Globus pallidus (tissue), 1 donor: ENCODE measurements around the gene LRRK1.

Source experiments
- DNase-seq: peaks from one replicate; pipeline ENCODE4 v3.0.0-alpha.2; 2015; ENCODE audit warnings: low spot score

Gene LRRK1

DNA sequence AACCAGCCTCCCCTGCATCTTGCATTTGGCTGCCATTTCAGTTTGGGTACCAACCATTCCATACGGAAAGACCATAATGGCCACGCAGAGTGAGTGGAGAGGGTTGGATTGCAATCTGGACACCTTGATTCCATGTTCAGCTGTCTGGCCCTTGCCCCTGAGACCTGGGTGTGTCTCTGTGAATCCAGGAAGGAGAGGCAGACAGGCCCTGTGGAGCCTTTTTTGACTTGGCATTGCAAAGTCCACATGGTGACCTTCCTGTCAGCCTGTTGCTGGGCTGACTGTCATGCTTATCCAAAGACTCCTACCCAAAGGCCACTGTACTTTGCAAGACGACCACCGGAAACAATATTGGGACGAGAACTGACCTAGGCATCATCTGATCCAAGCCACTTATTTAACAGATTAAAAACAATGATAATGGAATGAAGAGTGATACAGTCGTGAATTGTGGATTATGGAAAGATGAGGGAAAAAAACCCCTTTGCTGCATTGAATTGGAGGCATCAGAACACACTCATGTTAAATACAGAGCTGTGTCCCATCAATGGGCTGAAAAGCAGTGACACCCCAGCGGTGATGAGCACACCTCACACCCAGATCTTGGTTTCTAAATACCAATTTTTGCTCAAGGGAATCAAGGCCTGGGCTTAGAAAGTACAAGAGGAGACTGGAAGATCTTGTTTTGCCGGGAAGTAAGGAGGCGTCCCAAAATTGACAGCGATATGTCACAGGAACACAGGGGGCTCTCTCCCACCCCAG is 86.0 kb downstream of the LRRK1 start:
- DNase-seq = no peak

- peak; percentile 65 for DNase-seq
Measured at GRCh38 chr15:101006931-101007691, 88.0 kb downstream of the LRRK1 start.

GRCh38 chr15:101008158-101009139 is 89.3 kb downstream of the LRRK1 start:
- DNase-seq = peak; percentile 40

GRCh38 chr15:101009176-101009575 is 90.0 kb downstream of the LRRK1 start:
- DNase-seq = no peak

- no peak for DNase-seq
Measured at GRCh38 chr15:101010781-101011180, 91.6 kb downstream of the LRRK1 start.

DNA sequence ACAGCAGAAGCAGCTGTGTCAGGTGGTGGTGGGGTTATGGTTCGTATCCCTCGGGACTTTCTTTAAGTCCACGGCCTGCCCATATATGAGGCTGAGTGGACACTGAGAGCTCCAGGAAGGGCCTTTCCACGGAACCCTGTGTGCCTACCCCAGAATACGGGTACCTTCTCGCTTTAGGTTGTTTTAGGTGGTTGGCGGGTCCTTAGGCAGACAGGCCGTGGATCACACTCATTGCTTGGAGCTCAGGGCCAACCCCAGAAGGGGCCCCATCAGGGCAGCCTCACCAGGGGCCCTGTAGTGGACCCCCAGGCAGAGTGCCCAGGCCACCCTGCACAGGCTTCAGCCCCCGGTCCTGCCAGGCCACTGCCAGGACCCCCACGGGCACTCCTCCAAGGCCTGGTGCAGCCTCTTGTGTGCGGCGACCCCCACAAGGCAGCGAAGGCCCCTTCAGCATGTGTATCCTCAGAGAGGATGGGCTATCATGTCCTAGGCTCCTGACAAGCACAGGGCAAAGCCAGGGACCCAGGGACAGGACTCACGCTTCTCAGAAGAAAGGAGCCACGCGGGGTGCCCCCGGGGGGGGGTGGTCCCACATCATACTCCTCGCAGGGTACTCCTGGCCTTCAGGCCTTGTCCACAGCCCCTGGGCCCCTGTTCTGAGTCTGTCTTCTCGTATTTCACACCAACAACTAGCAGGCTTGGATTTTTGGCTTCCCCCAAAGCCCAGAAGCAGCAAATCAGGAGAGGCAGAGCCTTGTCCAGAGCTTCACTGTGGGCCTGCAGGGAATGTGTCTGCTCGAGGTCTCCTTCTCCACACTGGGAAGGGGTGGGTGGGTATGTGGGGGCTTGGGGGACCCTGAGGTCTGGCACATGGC is 93.4 kb downstream of the LRRK1 start:
- no peak for DNase-seq

DNA sequence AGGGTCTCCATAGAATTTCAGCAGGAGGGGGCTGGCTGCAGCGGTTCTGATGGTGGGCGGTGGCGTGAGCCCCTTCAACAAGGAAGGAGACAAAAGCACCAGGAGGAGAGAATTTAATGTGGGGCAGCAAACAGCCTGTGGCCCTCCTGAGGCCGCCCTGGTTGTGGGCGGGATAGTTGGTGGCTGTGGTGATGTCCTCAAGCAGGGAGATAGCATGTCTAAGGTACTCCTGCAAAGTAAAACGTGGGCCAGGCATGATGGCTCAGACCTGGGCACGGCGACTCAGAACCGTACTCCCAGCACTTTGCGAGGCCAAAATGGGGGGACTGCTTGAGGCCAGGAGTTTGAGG is 94.0 kb downstream of the LRRK1 start:
- no peak for DNase-seq

DNA sequence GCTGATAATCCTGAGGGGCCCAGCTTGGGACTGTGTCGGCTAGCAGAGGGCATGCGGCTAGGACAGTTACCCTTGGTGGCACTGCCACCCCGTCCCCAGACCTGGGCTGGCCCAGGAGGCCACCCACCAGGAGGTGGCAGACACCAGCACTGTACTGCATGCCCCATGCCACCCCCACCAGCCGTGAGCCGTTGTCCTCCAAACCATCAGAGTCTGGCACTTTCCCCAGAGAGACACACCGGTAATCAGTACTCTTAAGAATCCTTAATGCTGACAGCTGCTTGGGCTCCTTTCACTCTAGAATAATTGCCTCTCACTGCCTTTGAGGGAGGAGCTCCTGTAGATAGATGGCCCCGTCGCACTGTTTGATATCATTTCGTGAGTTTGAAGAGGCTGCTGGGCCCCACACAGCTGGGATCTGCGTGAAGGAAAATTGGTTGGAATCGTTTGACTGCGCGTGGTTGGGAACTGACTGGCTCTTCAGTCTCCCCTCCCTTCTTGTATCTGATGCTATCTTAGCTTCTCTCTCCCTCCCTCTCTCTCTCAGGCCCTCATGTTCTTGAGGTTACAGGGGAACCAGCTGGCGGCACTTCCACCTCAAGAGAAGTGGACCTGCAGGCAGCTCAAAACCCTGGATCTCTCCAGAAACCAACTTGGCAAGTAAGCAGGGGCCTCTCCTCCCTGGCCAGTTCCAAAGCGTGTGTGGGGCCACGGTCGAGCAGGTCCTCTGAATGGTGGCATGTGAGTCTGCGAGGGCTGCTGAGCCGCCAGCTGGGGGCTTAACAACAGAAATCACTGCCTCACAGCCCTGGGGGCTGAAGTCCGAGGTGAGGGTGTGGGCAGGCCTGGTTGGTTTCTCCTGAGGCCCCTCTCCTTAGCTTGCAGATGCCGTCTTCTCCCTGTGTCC is 94.9 kb downstream of the LRRK1 start:
- no peak for DNase-seq

- peak; percentile 43 for DNase-seq
Measured at GRCh38 chr15:101014921-101015841, 96.0 kb downstream of the LRRK1 start.

GRCh38 chr15:101016581-101016980 is 97.4 kb downstream of the LRRK1 start:
- DNase-seq = no peak

DNA sequence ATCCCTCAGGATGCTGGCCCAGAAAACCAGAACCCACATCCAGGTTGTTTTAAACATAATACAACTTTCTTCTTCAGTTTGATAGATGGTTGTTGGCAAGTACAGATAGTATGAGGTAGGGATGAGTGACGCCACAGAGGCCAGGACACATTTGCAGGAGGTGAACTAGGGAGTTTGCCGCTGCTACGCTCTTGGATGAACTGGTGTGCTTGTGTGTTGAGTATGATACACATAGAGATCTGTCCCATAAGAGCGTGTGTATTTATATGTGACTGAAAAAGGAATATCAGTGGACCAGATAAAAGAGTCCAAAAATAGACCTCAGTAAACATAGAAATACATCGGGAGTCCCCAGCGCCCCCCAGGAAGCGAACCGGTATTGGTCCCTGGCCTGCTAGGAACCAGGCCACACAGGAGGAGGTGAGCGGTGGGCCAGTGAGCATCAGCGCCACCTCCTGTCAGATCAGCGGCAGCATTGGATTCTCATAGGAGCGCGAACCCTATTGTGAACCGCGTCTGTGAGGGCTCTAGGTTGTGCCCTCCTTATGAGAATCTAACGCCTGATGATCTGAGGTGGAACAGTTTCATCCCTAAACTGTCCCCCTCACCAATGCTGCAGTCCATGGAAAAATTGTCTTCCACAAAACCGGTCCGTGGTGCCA is 98.1 kb downstream of the LRRK1 start:
- DNase-seq = no peak

GRCh38 chr15:101018016-101018415 is 98.9 kb downstream of the LRRK1 start:
- no peak for DNase-seq

GRCh38 chr15:101018450-101018849 is 99.3 kb downstream of the LRRK1 start:
- no peak for DNase-seq

GRCh38 chr15:101019366-101019896 is 100.3 kb downstream of the LRRK1 start:
- no peak for DNase-seq

DNA sequence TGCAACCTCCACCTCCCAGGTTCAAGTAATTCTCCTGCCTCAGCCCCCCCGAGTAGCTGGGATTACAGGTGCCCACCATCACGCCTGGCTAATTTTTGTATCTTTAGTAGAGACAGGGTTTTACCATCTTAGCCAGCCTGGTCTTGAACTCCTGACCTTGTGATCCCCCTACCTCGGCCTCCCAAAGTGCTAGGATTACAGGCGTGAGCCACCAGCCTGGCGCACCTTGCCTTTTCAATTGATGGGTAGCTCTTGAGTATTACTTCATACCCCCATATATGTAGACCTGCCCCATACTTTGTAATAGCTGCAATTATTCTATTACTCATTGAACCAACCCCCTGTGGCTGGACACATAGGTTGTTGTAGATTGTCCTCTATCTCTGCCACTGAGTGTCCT is 101.3 kb downstream of the LRRK1 start:
- no peak for DNase-seq

- no peak for DNase-seq
Measured at GRCh38 chr15:101020945-101021344, 101.8 kb downstream of the LRRK1 start.

- DNase-seq = no peak
Measured at GRCh38 chr15:101022306-101022705, 103.1 kb downstream of the LRRK1 start.

DNA sequence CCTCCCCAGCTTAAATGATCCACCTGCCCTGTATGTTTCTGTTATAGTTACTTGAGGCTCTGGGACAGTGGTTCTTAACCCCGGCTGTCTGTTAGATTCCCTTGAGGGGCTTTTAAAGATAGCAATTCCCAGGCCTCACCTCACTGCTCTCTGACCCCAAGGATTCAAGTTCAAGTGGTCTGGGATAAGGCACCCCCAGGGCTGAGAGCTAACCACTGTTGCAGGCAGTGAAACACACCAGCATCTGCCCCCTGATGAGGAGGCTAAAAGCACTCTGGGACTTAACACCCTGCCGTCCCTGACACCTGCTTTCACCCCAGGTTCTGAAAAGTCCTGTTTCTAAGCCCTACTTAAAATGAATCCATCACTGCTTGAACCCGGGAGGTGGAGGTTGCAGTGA is 103.7 kb downstream of the LRRK1 start:
- DNase-seq = no peak
